ENCODE results near the gene DSG4. TPM values are rescaled to one million over a fixed set of nuclear protein-coding genes. Genes with fewer than 3 reads are reported as not detected.

Gene DSG4
- total RNA-seq, 1 donor from 2014 or later, result not detected

DNA sequence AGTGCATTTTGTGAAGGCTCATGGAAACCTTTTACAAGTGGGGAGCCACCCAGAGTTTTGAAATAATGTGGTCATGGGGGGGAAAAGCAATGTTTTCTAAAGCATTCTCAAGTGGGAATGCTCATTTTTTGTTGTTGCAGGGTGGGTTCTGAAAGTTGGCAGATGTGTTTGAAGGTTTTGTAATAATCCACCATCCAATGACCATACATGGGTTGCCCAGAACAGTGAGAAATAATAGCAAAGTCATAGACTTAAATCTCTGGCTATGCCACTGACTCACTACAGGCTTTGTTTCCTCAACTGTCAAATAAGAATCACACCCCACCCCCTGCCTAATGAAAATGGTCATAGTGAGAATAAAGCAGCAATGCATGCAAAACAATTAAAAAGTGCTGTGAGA is 73.8 kb downstream of the DSG4 start:
- peaks cover 1% of the 10 kb centered on the region for H3K27me3 Mint-ChIP-seq (ENCODE audit: unreplicated experiment)
- H3K27ac Mint-ChIP-seq (ENCODE audit: unreplicated experiment), result no peak overlapping the region
- TF ChIP-seq, protein P1, sequence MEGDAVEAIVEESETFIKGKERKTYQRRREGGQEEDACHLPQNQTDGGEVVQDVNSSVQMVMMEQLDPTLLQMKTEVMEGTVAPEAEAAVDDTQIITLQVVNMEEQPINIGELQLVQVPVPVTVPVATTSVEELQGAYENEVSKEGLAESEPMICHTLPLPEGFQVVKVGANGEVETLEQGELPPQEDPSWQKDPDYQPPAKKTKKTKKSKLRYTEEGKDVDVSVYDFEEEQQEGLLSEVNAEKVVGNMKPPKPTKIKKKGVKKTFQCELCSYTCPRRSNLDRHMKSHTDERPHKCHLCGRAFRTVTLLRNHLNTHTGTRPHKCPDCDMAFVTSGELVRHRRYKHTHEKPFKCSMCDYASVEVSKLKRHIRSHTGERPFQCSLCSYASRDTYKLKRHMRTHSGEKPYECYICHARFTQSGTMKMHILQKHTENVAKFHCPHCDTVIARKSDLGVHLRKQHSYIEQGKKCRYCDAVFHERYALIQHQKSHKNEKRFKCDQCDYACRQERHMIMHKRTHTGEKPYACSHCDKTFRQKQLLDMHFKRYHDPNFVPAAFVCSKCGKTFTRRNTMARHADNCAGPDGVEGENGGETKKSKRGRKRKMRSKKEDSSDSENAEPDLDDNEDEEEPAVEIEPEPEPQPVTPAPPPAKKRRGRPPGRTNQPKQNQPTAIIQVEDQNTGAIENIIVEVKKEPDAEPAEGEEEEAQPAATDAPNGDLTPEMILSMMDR (IDR thresholded peaks at IDR 0.05; ENCODE audit: partially characterized antibody, unreplicated experiment), result no peak
- no peak overlapping the region for H3K4me3 Mint-ChIP-seq (ENCODE audit: unreplicated experiment)
- no peaks in the 10 kb centered on the region for H3K9me3 Mint-ChIP-seq (ENCODE audit: unreplicated experiment)
- H3K4me1 Mint-ChIP-seq (ENCODE audit: low read depth, unreplicated experiment), result no peaks in the 10 kb centered on the region
- no peaks in the 10 kb centered on the region for H3K36me3 Mint-ChIP-seq (ENCODE audit: unreplicated experiment)
- no peak for DNase-seq

DNA sequence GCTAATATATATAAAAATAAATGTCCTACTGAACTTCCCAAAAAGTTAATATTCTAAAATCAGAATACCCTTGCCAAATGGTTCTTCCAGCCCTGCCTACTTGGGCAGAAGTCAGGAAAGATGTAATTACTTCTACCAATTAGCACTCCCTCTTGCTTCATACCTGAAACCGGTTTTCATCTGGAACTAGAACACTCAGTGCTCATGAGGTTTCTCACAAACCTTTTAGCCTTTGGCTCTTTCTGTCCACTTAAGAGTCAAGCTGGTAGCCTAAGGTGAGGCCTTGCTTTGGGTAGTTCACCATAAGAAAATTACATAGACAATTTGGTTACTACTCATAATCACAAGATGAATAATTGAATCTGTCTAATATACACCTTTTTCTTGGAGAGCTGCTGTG is 75.0 kb downstream of the DSG4 start:
- Mint-ChIP-seq H3K4me1 (ENCODE audit: low read depth, unreplicated experiment) (no peaks in the 10 kb centered on the region), H3K9me3 (ENCODE audit: unreplicated experiment) (no peaks in the 10 kb centered on the region), H3K27ac (ENCODE audit: unreplicated experiment) (no peak overlapping the region), H3K4me3 (ENCODE audit: unreplicated experiment) (no peak overlapping the region), H3K27me3 (ENCODE audit: unreplicated experiment) (peaks cover 1% of the 10 kb centered on the region), H3K36me3 (ENCODE audit: unreplicated experiment) (no peaks in the 10 kb centered on the region)
- TF ChIP-seq, protein P1 (IDR thresholded peaks at IDR 0.05; ENCODE audit: partially characterized antibody, unreplicated experiment), result no peak
- no peak for DNase-seq

DNA sequence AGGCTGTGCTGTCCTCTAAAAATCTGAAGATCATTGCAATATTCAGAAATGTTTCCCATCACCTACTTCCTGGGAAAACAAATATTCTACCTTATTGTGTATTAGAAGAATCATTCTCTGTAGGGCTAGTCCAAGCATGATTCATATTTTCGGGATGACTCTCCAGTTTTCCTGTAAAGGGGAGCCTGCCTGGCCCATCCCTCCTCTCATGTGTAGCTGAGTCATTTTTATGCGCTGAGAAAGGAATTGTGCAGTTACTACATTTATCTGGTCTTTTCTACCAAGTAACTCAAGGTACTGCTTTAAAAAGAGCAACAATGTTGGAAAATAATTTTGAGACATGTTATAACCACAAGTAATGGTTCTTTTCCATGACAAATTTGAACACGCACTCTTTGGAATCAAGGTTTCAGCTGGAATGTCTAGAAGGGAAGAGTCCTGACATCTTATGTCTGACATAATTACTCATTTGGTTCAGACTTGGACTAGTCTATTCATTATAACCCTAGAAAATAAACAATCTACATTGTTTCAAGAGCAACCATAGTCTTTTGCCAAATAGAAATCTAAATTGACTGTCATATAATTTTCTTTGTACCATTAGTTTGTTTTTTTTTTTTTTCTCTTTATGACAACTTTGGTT is 77.6 kb downstream of the DSG4 start:
- Mint-ChIP-seq H3K9me3 (ENCODE audit: unreplicated experiment) (no peaks in the 10 kb centered on the region), H3K4me3 (ENCODE audit: unreplicated experiment) (no peak overlapping the region), H3K4me1 (ENCODE audit: low read depth, unreplicated experiment) (no peaks in the 10 kb centered on the region), H3K36me3 (ENCODE audit: unreplicated experiment) (no peaks in the 10 kb centered on the region), H3K27ac (ENCODE audit: unreplicated experiment) (no peak overlapping the region), H3K27me3 (ENCODE audit: unreplicated experiment) (peaks cover 1% of the 10 kb centered on the region)
- DNase-seq, result no peak
- TF ChIP-seq, protein P1 (IDR thresholded peaks at IDR 0.05; ENCODE audit: partially characterized antibody, unreplicated experiment), result no peak

Other genes starting within 250 kb of the DSG4 start
- not detected for gene DSC1, start 213.9 kb upstream of the DSG4 start, total RNA-seq (ENCODE audit: unreplicated experiment)
- not detected for gene DSG1, start 58.6 kb upstream of the DSG4 start, total RNA-seq (ENCODE audit: unreplicated experiment)
- gene DSG3, start 71.0 kb downstream of the DSG4 start, total RNA-seq (ENCODE audit: unreplicated experiment), result not detected
- gene DSG2, start 121.4 kb downstream of the DSG4 start, total RNA-seq (ENCODE audit: unreplicated experiment), result 8.2 TPM
- gene TTR, start 215.1 kb downstream of the DSG4 start, total RNA-seq (ENCODE audit: unreplicated experiment), result not detected